SU-DHL-6 (cell line): ENCODE results near the gene FHIP2A.

Experiments
- EZH2phosphoT487 ChIP-seq: fragments of 200-600 bp; sonication (generic), shearing (Covaris generic); conservative IDR thresholded peaks from 2 replicates; pipeline ENCODE4 v1.6.1; 2018; ENCODE audit warnings: mild to moderate bottlenecking, antibody characterized with exemption, low read length, moderate library complexity, mixed read lengths
- TF ChIP-seq, protein P1 (sequence below): fragments of 200-600 bp; sonication (generic); IDR thresholded peaks from one replicate; pipeline ENCODE4 v1.5.1; 2017; ENCODE audit warnings: antibody characterized with exemption, mild to moderate bottlenecking, low read length, moderate library complexity; ENCODE audit not compliant: insufficient read depth, poor library complexity, severe bottlenecking

DNA sequence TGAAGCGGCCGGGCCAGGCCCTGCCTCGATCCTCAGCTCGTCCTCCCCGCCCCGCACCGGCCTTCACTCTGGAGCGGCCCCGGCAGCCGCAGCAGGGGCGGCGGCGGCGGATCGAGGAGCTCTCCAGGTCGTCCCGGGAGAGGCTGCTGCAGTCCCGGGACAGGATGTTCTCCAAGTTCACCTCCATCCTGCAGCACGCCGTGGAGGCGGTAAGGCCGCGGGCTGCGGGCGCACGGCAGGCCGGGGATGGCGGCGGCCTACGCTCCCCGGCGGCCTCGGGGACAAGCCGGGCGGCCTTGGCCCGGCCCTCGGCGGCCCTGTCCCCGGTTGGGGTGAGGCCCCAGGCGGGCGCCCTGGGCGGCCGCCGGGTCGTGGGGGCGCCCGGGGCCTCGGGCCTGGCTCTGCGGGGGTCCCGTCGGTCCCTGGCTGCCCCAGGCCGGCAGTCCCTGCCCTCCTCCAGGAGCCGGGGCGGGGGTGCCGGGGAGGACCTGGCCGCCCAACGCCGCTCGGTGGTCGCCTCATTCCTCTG lies 399 bp downstream of the FHIP2A start:
- TF ChIP-seq, protein P1, sequence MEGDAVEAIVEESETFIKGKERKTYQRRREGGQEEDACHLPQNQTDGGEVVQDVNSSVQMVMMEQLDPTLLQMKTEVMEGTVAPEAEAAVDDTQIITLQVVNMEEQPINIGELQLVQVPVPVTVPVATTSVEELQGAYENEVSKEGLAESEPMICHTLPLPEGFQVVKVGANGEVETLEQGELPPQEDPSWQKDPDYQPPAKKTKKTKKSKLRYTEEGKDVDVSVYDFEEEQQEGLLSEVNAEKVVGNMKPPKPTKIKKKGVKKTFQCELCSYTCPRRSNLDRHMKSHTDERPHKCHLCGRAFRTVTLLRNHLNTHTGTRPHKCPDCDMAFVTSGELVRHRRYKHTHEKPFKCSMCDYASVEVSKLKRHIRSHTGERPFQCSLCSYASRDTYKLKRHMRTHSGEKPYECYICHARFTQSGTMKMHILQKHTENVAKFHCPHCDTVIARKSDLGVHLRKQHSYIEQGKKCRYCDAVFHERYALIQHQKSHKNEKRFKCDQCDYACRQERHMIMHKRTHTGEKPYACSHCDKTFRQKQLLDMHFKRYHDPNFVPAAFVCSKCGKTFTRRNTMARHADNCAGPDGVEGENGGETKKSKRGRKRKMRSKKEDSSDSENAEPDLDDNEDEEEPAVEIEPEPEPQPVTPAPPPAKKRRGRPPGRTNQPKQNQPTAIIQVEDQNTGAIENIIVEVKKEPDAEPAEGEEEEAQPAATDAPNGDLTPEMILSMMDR = no peak
- no peak for TF ChIP-seq EZH2phosphoT487
